GM19397 (cell line): Measurements from ENCODE around the gene SULT1A4.
"Not testable (repeated sequence)": the region's sequence is repeated elsewhere in the genome, so short reads cannot be mapped to it uniquely, and the experiment has no call there.

ENCODE experiments used
- ATAC-seq: cut with Tn5 transposase; IDR thresholded peaks from one replicate; pipeline ENCODE4 v1.9.1; 2021; ENCODE audit warnings: mild to moderate bottlenecking, moderate library complexity; ENCODE audit not compliant: unreplicated experiment

The SULT1A4 gene

DNA sequence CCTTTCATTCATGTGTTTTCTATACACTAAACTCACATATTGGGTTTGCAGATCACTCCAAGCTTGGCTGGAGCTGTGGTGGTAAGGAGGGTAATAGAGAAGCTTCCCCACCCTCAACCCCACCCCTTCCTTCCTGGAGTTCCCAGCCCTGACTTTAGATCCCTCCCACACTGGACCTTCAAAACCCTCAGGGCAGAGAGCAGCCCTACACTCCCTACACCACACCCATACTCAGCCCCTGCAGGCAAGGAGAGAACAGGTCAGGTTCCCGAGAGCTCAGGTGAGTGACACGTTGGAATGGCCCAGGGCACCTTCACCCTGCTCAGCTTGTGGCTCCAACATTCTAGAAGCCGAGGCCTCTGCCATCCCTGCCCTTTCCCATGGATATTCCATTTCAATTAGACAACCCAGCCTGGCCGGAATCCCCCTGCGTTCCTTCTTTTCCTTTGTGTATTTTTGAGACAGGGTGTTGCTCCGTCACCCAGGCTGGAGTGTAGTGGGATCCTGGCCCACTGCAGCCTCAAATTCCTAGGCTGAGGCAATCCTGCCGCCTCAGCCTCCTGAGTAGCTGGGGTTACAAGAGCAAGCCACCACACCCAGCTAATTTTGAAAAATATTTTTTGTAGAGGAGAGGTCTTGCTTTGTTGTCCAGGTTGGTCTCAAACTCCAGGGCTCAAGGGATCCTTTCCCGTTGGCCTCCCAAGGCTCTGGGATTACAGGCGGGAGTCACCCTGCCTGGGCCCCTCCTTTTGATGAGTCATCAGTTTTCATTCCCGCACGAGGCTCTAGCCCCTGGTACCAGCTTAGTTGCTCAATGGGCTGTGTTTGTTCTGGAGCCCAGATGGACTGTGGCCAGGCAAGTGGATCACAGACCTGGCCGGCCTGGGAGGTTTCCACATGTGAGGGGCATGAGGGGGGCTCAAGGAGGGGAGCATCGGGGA lies at the start of gene SULT1A4:
Gene SULT1A4 (plus strand): TSS at position 208 of the 941 bp plus-strand sequence. CDS start 1,473 bp downstream, outside the sequence.
- not testable (repeated sequence) for ATAC-seq

DNA sequence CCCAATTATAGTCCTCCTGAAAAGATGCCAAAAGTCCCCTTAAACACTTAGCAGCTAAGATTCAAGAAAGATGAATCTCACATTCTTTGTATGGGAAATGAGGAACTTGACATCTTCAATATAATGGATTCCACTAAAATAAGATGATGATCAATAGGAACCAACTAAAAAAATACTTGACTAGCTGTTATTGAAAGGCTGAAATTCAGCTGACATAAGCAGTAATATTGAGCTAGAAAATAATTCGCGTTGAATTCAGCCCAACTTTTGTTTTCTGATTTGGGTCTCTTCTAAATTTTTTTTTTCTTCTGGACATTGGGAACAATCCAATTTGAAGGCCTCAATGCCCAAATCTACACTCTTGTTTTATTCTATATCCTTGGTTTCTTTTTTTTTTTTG lies 36.1 kb upstream of the SULT1A4 start:
- ATAC-seq = not testable (repeated sequence)

DNA sequence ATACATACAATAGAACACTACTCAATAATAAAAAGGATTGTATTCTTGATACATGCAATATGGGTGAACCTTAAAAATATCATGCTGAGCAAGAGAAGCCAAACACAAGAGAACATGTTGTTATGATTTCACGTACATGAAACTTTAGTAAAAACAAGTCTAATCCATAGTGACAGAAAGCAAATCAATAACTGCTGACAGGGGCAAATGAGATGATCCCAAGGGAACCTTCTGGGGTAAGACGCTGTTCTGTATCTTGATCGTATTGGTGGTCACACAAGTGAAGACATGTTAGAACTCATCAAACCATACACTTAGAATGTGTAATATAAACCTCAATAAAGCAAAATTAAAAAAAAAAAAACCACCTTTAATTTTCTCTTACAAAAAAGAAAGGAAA lies 34.3 kb upstream of the SULT1A4 start:
- not testable (repeated sequence) for ATAC-seq

DNA sequence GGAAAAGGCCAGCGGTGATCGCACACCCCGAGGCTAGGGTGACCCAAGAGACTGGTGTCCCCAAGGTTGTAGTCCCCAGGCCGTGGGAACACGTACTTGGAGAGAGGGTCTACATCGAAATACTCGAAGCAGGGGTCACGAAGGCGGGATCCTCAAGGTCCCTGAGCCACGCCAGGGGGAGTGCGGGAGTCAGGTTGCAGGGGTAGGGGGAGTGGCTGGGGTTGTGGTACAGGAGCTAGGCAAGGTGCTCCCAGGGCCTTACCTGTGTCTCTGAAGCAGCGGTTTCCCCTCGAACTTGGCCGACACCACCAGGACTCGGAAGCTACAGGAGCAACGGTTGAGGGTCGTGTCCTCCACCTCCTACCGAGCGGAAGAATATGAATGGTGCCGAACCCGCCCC lies 6.0 kb upstream of the SULT1A4 start:
- peak; percentile 6 for ATAC-seq

DNA sequence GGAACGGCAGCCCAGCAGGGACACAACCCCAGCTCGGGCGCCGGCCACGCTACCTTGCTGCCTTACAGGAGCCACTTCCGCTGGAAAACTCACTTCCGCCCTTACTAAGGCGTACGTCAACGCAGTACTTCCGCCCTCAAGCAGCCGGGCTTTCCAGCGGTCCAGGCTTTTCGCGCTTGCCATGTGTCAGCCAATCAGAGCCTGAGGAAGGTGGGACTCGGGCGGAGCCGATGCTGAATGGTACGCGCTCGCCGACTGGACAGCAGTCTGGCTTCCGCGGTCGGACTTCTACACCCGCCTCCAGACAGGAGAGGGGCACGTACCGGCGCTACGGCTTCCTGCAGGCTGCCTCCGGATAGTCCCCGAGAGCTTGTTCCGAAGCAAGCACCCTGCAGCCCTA lies 5.4 kb upstream of the SULT1A4 start, which contains the start of the genes BOLA2 and SLX1B:
Gene BOLA2 (minus strand): TSS at position 83 of the 400 bp plus-strand sequence. CDS start 98 bp downstream, outside the sequence.
Gene SLX1B (plus strand): TSS at position 265 of the 400 bp plus-strand sequence.
- ATAC-seq = peak; percentile 86

GRCh38 chr16:29454828-29455227 lies 4.9 kb upstream of the SULT1A4 start:
- peak; percentile 56 for ATAC-seq

DNA sequence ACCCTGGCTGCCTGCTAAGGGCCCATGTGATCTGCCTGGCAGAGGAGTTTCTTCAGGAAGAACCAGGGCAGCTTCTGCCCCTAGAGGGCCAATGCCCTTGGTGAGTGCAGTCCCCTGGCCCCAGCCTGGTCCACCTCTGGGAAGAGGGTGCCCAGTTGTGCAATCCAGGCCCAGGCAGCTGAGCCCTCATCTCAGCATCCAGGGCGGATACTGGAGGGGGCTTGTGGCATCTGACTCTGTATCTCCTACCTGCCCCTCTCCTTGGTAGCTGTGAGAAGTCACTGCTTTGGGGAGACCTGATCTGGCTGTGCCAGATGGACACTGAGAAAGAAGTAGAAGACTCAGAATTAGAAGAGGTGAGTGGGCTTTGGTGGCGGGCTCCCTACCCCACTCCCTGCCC lies 2.1 kb upstream of the SULT1A4 start:
- not testable (repeated sequence) for ATAC-seq

- not testable (repeated sequence) for ATAC-seq
Observed at GRCh38 chr16:29460647-29461030, 926 bp downstream of the SULT1A4 start.

DNA sequence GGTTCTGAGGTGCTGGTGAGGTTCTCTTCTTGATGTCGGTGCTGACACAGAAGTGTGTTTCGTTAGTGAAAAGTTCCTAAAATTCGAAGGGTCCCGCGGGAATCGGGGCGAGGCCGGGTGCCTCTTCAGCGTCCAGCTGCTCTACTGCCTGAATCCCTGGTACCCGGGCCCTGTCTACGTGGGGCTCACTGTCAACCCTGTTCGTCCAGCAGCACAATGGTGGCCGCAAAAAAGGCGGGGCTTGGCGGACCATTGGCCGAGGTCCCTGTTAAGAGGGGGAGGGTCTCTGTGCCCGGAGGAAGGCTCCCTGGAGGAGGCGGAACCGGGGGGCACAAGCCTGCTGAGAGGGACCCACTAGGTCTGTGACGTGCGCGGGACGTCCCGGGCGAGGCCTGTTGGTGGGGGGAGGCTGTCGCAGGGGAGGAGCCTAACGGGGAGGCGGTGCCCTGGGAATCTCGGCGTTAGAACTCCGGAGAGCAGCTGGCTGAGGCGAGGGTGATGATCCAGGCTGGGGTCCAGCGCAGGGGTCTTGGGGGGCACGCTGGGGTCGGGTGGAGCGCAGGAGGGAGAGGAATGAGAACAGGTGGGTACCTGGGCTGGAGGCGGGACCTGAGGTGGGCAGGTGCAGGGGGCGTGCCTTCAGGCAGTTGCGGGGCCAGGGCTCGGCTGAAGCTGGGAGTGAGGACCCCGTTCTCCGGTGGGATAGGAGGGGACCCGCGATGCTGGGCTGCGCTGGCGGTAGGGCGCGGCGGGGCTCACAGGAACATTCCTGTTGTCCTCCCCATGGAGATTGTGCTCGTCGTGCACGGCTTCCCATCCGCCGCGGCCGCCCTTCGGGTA lies 6.5 kb downstream of the SULT1A4 start:
- not testable (repeated sequence) for ATAC-seq

DNA sequence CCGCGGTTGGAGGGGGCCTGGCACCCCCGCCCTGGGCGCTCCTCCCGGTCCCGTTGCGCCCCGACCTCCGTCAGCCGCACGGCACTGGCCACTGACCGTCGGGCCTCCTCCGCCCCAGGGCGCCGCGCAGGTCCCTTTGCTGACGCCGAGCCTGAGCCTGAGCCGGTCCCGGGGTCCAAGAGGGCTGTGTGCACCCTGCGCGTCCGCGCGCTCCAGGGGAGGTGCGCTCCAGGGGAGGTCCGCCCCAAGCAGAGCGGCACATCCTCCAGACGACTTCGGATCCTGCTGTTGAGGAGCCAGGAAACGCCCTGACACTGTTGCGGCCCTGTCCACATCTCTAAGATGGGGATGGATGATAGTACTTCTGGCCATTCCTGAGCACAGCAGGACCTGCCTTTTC lies 7.2 kb downstream of the SULT1A4 start:
- not testable (repeated sequence) for ATAC-seq

DNA sequence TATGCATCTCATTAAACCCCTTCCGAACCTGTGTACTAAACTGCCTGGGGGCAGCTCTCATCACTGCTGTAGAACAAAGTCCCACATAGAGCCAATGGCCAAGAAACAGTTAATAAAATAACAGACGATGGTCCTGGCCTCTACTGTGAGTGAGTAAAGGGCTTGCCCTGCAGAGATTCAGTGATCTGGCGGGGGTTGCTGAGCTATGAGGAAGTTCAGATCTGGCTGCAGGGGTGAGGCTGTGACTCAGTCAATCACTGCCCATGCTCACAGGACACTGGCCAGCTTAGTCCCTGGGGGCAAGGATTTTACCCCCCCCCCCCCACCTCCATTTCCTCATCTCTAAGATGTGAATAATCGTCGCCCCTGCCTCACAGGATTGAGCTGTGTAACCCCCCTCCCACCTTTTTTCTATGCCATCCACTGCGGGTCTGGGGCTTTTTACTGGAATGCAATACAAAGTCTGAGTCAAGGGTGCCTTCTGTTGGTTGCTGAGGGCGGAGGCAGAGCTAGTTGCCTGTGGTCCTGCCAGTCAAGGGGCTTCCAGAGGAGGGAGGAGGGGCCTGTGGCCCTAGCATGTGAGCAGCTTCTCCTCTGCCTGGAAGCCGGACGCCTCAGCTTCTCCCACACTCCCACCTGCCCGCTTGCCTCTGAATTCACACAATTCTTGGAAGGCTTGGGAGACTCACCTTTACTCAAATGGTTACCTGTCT lies 8.1 kb downstream of the SULT1A4 start:
- not testable (repeated sequence) for ATAC-seq

DNA sequence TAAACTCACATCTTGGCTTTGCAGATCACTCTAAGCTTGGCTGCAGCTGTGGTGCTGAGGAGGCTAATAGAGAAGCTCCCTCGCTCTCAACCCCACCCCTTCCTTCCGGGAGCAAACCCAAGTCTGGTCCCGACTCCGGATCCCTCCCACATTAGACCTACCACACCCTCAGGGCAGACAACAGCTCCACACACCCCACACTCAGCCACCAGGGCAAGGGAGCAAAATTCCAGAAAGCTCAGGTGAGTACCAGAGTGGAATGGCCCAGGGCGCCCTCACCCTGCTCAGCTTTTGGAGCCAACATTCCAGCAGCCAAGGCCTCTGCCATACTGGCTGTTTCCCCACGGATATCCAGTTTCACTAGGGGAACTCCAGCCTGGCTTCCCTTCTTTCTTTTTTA lies 9.9 kb downstream of the SULT1A4 start:
- ATAC-seq = not testable (repeated sequence)

- not testable (repeated sequence) for ATAC-seq
Observed at GRCh38 chr16:29472065-29472464, 12.4 kb downstream of the SULT1A4 start.

- not testable (repeated sequence) for ATAC-seq
Observed at GRCh38 chr16:29482276-29482675, 22.6 kb downstream of the SULT1A4 start.

DNA sequence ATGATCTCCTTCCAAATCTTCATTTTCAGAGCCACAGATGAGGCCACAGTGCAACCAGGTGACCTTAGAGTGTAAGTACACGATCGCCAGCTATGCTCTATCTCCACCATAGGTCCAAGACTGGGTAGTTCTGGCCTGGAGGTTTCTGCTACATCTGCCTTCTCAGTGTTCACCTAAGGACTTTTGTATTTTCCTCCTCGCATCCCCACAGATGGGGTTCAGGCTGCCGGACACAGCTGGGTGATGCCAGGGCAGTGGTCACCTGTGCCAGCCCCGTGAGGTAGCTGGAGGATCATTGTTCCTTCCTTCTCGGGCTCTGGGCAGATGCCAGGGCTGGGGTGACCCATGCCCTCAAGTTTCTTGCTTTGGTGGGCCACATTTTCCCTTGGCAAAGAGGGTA lies 46.6 kb downstream of the SULT1A4 start, which contains the start of gene NPIPB12:
Gene NPIPB12 (minus strand): TSS at position 101 of the 400 bp plus-strand sequence.
- not testable (repeated sequence) for ATAC-seq
